Activated T-cell treated with anti-CD3 and anti-CD28 coated beads for 1 hour (primary cell): ENCODE measurements around the gene MDC1.

Experiments used
- DNase-seq: peaks from one replicate; pipeline ENCODE4 v3.0.0-alpha.2; 2020; ENCODE audit warnings: low read depth

Gene MDC1

DNA sequence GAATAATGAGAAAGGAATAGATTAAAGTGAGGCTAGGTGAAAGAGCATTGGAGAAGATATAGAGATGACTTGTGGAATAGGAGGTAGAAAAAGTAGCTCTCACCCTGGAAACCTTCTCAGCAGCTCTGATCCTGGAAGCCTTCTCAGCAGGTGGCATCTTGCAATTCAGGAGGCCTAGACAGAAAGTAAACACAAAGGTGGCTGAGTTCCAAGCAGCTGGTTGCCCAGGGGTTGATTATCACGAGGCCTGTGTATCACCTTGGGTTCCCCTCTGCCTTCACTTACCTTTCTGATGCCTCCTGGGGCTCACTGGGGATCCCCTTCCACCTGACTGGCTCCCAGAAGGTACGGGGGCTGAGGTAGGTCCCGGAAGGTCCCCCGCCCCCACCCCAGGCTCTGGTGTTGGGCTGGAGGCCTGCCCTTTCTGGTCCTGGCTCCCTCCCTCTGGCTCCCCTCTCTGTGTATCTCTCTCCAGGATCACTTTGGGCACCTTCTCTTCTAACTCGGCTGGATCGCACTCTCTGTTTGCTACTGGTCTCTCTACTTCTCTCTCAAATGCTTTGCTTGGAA, 9.7 kb downstream of the MDC1 start:
- no peak for DNase-seq

DNA sequence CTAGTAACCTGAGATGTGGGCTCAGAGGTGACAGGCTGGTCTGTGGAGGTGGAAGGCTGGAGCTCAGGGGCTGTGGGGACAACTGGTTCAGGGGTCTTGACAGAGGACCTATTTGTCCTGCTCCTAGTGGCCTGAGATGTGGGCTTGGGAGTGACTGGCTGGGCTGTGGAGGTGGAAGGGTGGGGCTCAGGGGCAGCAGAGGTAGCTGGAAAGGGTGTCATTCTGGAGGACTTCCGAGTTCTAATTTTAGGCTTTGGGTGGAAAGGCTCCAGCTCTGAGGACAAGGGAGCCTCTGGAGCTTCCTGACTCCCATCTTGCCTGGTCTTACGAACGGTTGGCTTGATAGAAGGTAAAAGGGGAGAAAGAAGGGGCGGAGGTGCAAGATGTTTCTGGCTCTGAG, 11.5 kb downstream of the MDC1 start:
- no peak for DNase-seq

DNA sequence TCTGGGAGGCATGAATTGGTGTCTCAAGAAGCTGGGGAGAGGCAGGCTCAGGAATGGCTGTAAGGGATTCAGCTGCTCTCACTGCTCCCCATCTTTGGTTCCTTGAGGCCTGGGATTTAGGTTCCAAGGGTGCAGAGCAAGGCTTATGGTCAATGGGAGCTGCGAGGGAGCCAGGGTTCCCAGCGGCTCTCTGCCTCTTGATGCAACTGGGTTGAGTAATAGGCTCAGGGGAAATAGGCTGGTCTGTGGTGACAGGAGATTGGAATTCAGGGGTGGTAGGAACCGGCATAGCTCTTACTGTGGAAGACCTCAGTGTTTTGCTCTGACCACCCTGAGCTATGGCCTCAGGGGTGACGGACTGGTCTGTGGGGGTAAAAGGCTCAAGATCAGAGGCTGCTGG, 13.3 kb downstream of the MDC1 start:
- no peak for DNase-seq

DNA sequence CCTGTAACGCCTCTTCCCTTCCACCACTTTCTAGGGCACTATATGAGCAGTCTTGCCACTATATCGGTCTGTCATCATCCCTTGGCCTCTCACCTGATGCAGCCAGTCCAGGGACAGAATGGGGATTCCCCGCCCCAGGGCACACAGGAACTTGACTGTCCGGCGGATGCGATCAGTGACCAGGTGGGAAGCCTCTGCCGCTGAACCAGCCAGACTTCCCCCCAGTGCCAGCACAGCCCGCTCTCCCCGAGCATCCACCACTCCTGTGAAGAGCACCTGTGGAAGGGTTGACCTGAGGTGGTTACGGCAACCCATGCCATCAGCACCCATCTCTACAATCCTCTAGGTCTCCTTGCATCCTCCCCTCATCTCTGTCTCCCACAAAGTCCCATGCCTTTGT, 14.1 kb downstream of the MDC1 start:
- DNase-seq, result no peak

DNA sequence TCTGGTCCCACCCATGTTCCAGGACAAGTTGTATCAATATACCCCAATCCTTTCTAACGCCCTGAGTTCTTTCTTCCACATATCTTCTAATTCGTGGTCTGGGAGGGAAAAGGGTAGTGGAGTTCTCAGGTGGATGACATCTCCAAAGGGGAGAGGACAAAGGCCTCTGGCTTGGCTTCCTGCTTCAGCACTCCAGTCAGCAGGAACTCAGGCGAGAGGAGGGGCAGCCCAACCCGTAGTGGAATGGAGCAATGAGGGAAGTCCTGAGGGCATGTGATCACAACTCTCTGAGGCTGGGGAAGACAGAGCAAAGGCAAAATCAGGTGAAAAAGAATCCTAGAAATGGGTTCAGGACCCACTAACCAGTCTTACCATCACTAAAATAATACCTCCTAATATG, 16.7 kb downstream of the MDC1 start:
- DNase-seq, result no peak

DNA sequence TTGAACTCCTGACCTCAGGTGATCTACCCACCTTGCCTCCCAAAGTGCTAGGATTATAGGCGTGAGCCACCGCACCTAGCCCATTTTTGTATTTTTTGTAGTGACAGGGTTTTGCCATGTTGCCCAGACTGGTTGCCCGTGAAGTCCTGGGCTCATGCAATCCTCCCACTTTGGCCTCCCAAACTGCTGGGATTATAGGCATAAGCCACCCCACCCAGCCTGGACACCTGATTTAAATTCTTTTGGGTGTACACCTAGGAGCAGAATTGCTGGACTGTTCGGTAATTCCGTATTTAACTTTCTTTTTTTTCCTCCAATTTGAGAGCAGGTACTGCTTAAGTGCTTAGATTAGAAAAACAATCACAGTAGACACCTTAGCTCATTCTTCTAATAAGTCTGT, 20.6 kb downstream of the MDC1 start:
- no peak for DNase-seq

DNA sequence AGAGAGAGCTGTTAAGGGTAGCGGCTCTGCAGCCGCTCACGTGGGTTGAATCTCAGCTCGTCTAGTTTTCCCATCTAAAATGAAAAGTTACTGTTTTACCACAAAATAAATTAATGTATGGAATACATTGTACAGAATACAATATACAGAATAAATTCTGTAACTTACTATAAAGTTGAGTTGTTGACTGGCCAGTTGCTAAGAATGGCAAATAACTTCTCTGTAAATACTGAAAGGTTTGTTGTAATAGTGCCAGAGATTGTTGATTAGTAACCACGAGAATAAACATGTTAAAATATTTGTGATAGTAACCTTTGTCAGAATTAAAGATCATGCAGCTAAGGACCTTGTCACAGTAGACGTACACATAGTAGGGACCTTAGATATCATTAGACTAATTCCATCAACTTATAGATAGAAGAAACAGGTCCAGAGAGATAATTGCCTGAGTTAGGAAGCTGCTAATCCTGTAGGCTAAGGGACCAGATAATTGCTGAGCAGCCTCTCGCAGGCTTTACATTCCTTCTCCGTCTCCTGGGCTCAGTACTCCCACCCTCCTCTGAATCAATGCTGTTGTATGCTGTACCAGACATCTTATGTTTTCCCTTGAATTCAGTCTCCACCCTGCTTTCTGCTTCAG, 25.8 kb downstream of the MDC1 start:
- no peak for DNase-seq

DNA sequence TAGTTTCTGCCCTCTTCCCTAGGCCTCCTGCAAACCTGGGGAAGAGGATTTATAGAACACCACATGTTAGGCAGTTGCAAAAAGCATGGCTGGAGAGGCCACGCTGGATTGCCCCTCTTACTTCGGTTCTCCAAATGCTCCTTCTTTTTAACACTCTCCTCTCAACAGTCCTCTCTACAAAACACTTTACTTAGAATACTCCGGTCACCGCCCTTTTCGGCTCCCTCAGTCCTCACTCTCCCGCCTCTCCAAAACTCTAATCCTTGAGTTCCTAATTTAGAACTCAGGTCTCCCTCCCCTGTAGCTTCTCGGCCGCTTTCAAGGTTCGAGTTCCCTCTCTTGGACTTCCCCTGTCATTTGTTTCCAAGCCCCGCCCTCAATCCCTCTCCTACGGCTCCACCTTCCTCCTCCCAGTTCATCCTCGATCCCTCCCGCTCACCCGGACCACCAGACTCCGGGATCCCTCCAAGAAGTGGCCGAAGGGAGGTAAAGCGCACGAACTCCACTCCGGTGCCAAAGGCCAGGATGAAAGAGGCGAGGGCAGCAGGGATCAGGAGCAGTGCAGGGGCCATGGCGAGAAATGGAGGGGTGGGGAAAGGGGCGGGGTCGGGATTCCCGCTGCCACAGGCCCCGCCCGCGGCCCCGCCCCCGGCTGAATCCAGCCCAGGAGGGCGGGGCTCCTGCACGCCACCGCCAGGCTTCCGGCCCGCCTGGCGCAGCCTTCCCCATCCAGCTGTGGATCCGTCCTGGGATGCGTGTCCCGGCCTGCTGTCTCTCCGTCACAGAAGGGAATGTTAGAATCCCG, 26.5 kb downstream of the MDC1 start, which contains the start of gene NRM:
Gene NRM (minus strand): TSS at position 582 of the 805 bp plus-strand sequence. CDS start 10 bp downstream, at position 572.
- peak; percentile 71 for DNase-seq

DNA sequence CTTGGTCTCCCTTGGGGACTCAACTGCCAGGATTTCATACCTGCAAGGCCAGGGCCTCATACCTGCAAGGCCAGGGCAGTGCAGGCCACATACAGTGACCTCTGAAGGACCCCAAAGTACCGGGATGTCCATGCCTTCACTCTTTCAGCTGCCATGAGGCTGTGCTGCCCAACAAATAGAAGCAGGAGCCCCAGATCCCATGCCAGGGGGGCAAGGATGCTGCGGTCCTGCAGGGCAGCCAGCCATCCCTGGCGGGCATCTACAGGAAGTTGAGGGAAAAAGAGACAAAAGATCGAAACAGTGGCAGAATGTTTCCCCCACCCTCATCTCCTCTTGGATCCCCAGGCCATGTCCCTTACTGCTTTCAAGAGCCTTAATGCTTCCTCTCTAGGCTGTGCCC, 27.1 kb downstream of the MDC1 start:
- no peak for DNase-seq

DNA sequence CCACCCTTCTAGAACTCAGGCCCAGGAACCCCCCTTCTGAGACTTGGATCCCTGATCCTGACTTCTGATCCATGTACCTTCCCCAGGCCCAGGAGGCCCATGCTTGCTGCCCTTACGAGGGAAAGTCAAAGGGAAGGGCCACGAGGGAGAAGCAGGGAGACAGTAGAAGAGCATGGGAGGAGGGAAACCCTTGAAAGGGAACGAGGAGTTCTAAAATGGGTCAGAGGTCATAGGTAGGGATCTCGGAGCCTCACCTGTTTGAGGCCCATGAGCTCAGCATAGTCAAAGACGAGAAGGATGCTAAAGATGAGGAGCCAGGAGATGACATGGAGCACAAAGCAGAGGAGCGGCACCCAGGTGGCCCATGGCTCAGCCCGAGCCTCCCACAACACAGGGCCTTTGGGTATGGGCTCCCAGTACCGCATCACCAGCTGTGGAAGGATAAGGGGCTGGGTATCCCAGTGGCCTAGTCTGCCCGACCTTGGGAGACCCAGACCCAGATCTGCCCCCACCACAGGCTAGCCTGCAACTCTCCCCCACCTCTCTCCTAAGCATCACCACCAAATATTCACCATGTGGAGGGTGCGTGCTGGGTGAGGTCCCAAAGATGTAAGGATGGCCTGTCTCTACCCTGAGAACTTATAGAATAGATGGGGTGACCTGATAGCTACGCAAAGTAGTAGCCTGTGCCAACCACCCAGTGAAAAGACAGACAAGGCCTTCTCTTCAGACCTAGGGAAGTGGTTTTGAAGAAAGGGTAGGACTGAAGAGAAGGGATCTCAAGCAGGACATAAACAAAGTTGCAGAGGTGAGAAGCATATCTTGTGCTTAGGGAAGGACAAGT, 27.8 kb downstream of the MDC1 start:
- DNase-seq, result no peak

DNA sequence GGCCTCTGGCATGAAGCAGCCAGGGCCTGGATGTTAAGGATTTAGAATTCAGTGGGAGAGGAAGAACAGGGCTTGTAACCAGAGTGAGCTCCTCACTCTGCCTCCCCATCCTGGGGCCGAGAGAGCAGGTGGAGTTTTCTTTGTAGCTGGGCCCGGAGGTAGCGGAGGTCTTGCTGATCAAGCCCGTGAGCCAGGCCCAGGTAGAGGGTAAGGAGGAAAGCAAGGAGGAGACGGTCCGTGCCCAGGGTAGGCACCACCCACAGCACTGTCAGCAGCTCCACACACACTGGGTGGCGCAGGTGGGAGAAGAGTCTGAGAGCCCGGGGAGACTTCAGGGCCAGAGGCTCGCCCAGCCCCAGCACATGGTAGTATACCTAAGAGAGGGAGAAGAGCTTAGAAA, 28.5 kb downstream of the MDC1 start:
- no peak for DNase-seq

DNA sequence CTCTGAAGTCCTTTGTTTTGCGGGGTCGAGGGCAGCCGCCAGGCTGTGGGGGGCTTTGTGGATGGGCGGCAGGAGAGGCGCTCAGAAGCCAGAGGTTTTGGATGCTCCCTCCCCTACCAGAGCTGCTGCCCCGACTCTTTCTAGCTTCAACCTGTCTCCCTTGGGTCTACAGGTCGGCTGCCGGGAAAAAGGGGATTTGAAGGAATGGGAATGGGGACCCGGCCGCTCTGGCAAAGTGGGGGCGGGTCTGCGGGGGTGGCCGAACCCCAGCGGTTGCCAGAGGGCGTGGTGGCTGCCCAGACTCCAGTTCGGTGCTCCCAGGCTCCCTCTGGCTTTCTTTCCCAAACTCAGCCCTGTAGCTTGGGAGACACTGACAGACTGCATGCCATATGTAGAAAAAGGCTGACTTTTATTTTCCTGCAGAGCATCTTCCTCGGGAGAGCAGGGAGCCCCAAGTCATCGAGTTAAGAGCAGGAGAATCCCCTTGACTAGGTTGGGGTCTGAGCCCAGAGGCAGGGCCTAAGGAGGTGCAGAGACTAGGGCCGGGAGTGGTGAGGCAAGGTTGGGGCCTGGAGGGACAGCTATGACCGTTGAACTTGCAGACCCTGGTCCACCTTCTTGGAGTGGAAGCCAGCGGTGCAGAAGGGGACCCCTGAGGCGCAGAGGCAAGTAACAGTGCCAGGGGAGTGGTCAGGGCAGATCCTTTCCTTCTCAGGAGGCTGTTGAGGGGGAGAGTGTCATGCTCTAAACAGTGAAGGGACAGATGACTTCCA, 29.2 kb downstream of the MDC1 start:
- no peak for DNase-seq

DNA sequence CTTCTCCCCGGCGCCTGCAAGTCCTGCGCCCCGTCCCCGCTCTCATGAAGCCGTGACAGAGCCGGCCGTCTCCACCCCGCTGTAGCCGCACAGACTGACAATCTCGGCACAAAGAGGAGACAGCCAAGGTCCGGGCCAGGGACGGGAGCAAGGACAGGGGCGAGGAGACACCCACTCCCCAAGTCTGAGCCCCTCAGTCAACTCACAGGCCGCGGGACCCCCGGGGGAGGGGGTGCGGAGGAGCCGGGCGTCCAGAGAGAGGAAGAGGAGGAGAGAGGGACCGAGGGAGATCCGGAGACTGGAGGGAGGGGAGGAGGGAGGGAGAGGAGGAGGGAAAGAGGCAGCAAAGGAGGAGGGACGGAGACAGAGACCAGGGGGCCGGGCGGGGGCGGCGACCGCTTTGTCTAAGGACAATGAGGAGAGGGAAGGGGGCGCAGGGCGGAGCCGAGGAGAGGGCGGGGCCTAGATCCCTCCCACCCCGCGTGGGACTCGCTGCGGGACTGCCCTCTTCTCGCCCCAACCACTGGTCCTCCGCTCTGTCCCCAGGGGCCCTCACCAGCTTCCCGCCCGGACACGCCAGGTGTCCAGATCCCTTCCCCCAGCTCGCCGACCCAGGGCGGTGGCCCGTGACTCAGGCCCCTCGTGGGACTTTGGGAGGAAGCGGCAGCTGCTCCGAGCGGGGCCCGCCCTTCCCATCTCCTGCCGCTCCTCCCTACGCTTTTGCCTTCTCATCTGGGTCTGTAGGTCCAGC, 30.0 kb downstream of the MDC1 start:
- DNase-seq, result peak; percentile 56

DNA sequence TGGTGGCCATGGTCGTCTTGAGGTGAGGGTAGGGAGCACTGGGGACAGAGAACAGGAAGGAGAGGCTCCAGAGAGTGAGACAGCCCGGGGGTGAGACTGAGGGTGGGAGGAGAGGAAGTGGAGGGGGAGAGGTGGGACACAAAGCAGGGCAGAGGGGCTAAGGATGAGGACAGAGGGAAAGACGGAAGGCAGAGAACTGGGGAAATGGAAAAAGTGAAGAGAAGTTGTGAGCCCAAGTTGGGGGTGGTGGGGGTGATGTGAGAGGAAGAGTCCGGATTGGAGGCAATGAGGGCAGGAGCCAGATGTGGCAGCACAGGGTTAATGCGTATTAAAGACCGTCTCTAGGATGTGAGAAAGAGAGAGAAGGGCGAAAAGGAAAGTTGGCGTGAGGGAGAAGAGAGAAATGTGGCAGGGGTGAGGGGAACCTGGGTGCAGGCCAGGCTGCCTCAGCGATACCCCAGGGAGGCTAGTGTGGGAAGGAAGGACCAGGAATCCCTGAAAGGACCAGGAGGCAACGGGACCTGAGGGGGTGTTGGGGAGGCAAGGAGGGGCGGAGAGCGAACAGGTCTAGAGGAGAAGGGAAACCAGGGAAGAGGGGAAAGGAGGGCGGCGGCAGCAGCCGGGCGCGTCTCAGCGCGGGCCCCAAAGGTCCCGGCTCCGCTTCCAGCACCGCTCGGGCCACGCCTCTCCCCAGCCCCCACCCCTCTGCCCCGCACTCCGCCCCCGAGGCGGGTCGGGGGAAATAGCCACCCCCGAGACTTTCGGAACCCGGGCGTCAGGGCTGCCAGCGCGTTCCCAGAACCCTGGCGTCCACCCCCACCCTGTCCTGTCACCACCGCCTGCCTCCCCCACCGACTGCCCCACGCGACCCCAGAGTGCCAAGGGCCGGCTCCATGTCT, 30.8 kb downstream of the MDC1 start, which contains the start of gene PPP1R18:
Gene PPP1R18 (minus strand): TSS at position 637 of the 899 bp plus-strand sequence. CDS start 627 bp downstream, at position 10.
- peak; percentile 79 for DNase-seq

DNA sequence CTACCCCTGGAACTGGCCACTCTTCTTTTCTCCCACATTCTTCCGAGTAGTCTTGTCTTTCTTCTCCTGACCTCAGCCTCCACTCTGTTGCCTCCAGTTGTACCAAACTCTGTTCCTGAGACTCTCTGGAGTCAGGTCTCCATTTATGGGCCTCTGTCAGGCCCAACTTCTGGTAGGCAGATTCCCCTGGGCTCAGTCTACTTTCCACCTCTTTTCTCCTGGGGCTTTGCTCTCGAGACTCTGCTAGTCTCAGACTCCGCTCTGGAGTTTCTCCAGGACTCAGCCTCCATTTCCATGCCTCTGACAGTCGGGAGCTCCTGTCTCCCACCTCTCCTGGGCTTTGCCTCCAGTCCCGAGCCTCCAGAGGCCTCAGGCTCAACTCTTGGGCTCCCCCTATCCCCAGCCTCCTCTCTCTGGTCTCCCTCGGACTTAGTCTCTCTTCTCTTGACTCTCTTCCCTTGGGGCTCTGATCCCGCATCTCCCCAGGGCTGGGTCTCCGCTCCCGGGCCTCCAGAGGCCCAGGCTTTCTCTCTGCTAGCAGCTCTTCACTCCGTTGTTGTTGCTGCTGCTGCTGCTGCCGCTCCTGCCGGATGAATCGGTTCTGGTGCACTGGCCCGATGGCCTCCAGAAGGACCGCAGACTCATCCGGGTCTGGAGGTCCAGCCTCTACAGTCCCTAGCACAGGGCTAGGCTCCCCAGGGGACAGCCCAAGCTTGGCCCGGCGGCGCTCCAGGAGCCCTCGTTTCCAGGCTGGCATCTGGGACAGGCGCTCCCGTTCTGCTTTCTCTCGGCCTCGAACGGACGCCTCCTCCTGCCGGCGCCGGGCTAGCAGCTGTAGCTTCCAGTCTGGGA, 31.7 kb downstream of the MDC1 start:
- no peak for DNase-seq

DNA sequence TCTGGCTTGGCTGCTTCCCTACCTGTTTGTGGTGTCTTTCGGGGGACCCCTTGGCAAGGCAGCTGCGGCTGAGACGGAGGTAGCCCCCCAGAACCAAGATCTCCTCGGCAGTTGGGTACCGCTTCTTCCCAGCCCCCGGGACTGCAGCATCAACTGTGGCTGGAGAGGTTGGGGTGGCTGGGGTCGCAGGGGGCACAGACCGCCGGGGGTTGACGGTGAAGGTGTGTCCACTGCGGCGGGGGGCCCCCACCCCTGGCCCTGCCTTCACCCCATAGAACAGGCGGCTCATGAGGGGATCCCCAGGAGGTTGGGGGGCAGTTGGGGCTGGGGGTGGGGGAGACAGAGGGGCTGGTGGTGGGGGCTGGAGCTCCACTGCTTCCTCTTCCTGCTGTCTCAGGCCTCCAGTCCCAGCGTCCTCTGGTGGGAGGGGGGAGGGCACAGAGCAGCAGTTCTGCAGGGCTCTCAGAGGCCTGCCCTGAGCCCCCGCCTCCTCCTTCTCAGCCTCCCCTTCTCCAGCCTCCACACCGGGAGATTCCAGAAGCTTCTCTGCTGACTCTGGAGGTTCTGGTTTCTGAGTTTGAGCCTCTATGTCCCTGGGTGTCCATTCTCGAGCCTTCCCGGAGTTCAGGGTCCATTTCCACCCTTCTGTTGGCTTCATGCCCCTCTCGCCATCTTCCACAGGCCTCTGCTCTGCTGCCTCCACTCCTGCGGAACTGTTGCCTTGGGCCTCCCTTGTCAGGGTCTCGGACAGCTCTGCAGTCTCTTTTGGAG, 32.5 kb downstream of the MDC1 start:
- DNase-seq, result peak; percentile 47

DNA sequence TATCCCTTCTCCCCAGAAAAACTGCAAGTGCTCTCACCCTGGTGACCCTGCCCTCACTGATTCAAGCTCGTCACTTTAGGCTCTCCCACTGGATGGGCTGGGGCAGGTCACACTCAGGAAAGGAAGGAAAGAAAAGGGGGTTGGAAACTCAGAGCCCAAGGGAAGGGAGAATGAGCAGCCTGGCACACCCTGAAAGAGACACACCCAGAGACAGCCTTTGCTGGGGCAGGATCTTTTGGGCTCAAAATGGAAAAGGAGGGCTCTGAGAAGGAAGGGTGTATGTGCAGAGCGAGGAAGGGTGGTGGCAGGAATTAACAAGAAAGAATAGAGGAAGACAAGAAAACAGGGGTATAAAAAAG, 33.1 kb downstream of the MDC1 start:
- no peak for DNase-seq
